ENCODE measurements around the gene EEF1G. TPM values are rescaled to one million over a fixed set of nuclear protein-coding genes. Genes with fewer than 3 reads are reported as not detected.

EEF1G gene
- total RNA-seq, 1 experiment from 2014 or later: 1,855 TPM

DNA sequence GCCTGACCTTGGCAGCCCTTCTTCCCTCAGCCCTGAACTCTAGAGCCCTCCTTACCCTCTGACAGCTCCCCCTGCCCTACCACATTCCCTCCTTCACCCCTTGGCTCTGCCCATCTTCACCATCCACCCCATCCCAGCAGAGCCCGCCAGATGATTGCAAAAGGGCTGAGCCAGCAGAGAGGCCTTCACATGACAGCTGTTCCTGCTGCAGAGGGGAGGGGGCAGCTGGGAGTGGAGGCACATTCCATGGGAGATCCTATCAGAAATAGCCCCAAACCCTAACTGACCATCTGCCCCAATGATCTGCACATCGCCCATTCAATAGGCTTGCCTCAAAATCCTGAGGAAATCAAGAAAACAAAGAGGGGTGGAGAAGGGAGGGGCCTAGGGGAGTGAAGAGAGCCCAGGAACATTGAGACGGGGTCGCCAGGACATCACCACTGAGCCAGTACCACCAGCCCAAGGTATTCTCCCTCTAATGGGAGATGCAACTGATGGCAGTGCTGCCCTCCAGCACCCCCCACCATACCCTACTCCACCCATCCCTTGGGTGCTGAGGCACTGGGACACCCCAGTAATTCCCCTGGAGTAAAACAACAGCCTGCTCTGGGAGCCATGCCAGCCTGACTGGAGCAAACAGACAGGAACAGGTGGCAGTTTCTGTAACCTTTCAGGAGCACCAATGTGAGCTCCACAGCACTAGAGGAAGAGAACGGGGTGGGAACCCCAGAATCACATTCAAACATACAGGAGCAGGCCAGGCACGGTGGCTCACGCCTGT is 19.1 kb downstream of the EEF1G start:
- Mint-ChIP-seq H3K4me3 (ENCODE audit: unreplicated experiment) (peak overlapping the region; percentile 68), H3K9me3 (ENCODE audit: unreplicated experiment) (no peaks in the 10 kb centered on the region), H3K27ac (ENCODE audit: low read depth, unreplicated experiment) (peak overlapping the region; percentile 95), H3K36me3 (ENCODE audit: insufficient read depth, unreplicated experiment) (peaks cover 31% of the 10 kb centered on the region), H3K27me3 (ENCODE audit: insufficient read depth, unreplicated experiment) (no peaks in the 10 kb centered on the region), H3K4me1 (ENCODE audit: insufficient read depth, unreplicated experiment) (peaks cover 50% of the 10 kb centered on the region)
- ChIA-PET POLR2A (interaction anchor here (0.6 to 13.5 kb wide), 24 partner anchors 11 to 565 kb away, joined by 3 to 599 read pairs (median 12); partner anchors contain the start of genes AHNAK, B3GAT3, EEF1G and HNRNPUL2), CTCF (interaction anchor here (0.6 to 6.9 kb wide), 14 partner anchors 8 to 333 kb away, joined by 3 to 87 read pairs (median 6); partner anchors contain the start of genes AHNAK and EEF1G)
- TF ChIP-seq CTCF (IDR thresholded peaks at IDR 0.05; ENCODE audit: unreplicated experiment): no peak
- intact Hi-C loops (cut with micrococcal nuclease): no loop called here
- DNase-seq (ENCODE audit: unreplicated experiment): peak; percentile 49
- TSS peak; percentile 67 for BruUV-seq (replicated peaks)

- ChIA-PET POLR2A (interaction anchor here (0.7 to 13.5 kb wide), 30 partner anchors 9 to 1192 kb away, joined by 3 to 599 read pairs (median 7); partner anchors contain the start of genes AHNAK, B3GAT3, CYB561A3 and EEF1G), CTCF (interaction anchor here (0.5 to 5.8 kb wide), 10 partner anchors 10 to 979 kb away, joined by 3 to 69 read pairs (median 7); no protein-coding TSS in a partner anchor)
- H3K27me3 Mint-ChIP-seq (ENCODE audit: insufficient read depth, unreplicated experiment): no peaks in the 10 kb centered on the region
- H3K27ac Mint-ChIP-seq (ENCODE audit: low read depth, unreplicated experiment): peak overlapping the region; percentile 95
- peak overlapping the region; percentile 68 for H3K4me3 Mint-ChIP-seq (ENCODE audit: unreplicated experiment)
- peaks cover 24% of the 10 kb centered on the region for H3K36me3 Mint-ChIP-seq (ENCODE audit: insufficient read depth, unreplicated experiment)
- intact Hi-C loops (cut with micrococcal nuclease): loop anchor here (1.0 kb wide), 1 partner anchor 9 kb away; no protein-coding TSS in a partner anchor
- BruUV-seq (replicated peaks): no TSS peak
- H3K9me3 Mint-ChIP-seq (ENCODE audit: unreplicated experiment): no peaks in the 10 kb centered on the region
- no peak for TF ChIP-seq CTCF (IDR thresholded peaks at IDR 0.05; ENCODE audit: unreplicated experiment)
- peaks cover 50% of the 10 kb centered on the region for H3K4me1 Mint-ChIP-seq (ENCODE audit: insufficient read depth, unreplicated experiment)
- DNase-seq (ENCODE audit: unreplicated experiment): peak; percentile 80
These were observed 19.8 kb downstream of the EEF1G start for GRCh38 chr11:62553839-62554361.

DNA sequence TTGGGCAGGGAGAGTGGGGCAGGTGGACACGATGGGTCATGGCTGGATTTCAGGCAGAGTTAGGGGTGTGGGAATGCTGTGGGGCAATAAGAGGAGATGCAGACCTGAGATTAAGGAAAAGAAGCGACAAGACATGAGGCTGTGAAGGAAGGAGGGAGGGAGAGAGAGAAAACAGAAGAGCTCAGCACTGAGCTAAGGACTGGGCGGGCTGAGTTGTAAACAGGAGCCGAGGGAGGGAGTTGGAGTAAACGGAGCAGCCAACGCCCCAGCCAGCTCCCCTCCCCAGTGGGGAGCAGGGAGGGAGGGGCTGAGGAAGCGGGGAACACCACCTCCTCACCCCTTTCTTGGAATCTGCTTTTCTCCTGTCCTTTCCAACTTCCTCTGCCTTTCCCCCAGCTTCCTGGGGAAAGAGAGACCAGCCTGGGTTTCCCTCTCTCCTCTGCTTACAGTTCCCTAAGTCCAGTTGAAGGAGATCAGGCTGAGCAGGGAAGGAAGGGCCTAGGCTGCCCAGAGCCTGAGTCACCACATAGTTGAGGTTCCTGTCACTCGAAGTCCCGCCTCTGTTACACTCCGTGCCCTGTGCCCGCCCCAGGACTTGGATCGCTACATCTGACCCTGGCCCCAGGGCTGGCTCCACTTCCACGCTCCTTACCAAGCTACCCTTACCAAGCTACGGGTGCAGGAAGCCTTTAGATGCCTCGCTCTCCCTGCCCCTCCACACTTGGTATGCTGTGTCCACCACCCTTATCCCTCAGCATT is 20.4 kb downstream of the EEF1G start:
- intact Hi-C loops (cut with micrococcal nuclease): loop anchor here (1.0 kb wide), 1 partner anchor 8 kb away; no protein-coding TSS in a partner anchor
- Mint-ChIP-seq H3K4me1 (ENCODE audit: insufficient read depth, unreplicated experiment) (peaks cover 56% of the 10 kb centered on the region), H3K36me3 (ENCODE audit: insufficient read depth, unreplicated experiment) (peaks cover 18% of the 10 kb centered on the region), H3K4me3 (ENCODE audit: unreplicated experiment) (peak overlapping the region; percentile 68), H3K9me3 (ENCODE audit: unreplicated experiment) (no peaks in the 10 kb centered on the region), H3K27ac (ENCODE audit: low read depth, unreplicated experiment) (peak overlapping the region; percentile 95), H3K27me3 (ENCODE audit: insufficient read depth, unreplicated experiment) (no peaks in the 10 kb centered on the region)
- no TSS peak for BruUV-seq (replicated peaks)
- ChIA-PET CTCF (interaction anchor here (0.5 to 5.8 kb wide), 12 partner anchors 10 to 980 kb away, joined by 3 to 69 read pairs (median 4); no protein-coding TSS in a partner anchor), POLR2A (interaction anchor here (0.6 to 13.5 kb wide), 37 partner anchors 8 to 1192 kb away, joined by 3 to 599 read pairs (median 6); partner anchors contain the start of genes AHNAK, B3GAT3, C11orf98 and CSKMT)
- DNase-seq (ENCODE audit: unreplicated experiment): peak; percentile 93
- TF ChIP-seq CTCF (IDR thresholded peaks at IDR 0.05; ENCODE audit: unreplicated experiment): no peak
